CD4-positive, alpha-beta T cell treated with Interleukin-4 for 1 hour (primary cell): ENCODE measurements around the gene PCDHGC4.

Experiments
- DNase-seq, 2 donors: peaks; one replicate each; pipeline ENCODE4 v3.0.0-alpha.2; 2020 to 2022

The PCDHGC4 gene

GRCh38 chr5:141490771-141491170, 5.9 kb downstream of the PCDHGC4 start:
- DNase-seq, result no peak

- DNase-seq, result no peak
These were observed 6.7 kb downstream of the PCDHGC4 start for GRCh38 chr5:141491323-141492167.

GRCh38 chr5:141492168-141492885, 7.5 kb downstream of the PCDHGC4 start:
- peak in 1 of 2 donors; percentile 3 for DNase-seq

GRCh38 chr5:141493500-141494422, 8.9 kb downstream of the PCDHGC4 start:
- DNase-seq, result no peak

- DNase-seq, result no peak
These were observed 10.1 kb downstream of the PCDHGC4 start for GRCh38 chr5:141494761-141495452.

GRCh38 chr5:141495453-141495811, 10.6 kb downstream of the PCDHGC4 start:
- DNase-seq, result no peak

GRCh38 chr5:141496038-141496437, 11.2 kb downstream of the PCDHGC4 start:
- DNase-seq, result no peak

GRCh38 chr5:141501761-141502160, 16.9 kb downstream of the PCDHGC4 start:
- no peak for DNase-seq

- DNase-seq, result no peak
These were observed 18.9 kb downstream of the PCDHGC4 start for GRCh38 chr5:141503681-141504080.

- DNase-seq, result no peak
These were observed 19.4 kb downstream of the PCDHGC4 start for GRCh38 chr5:141504216-141504615.

- no peak for DNase-seq
These were observed 21.7 kb downstream of the PCDHGC4 start for GRCh38 chr5:141506381-141507155.

GRCh38 chr5:141507387-141508091, 22.7 kb downstream of the PCDHGC4 start:
- no peak for DNase-seq

GRCh38 chr5:141508440-141508797, 23.6 kb downstream of the PCDHGC4 start:
- DNase-seq, result no peak

GRCh38 chr5:141508798-141509611, 24.2 kb downstream of the PCDHGC4 start:
- DNase-seq, result no peak

GRCh38 chr5:141510160-141510559, 25.3 kb downstream of the PCDHGC4 start:
- DNase-seq, result no peak

- DNase-seq, result peak in 1 of 2 donors; percentile 35
These were observed 26.2 kb downstream of the PCDHGC4 start for GRCh38 chr5:141510850-141511601.

- DNase-seq, result no peak
These were observed 27.0 kb downstream of the PCDHGC4 start for GRCh38 chr5:141511771-141512325.

GRCh38 chr5:141512390-141512910, 27.6 kb downstream of the PCDHGC4 start:
- peak; percentile 81 to 83 for DNase-seq
